ENCODE data around the gene SZT2.

DNA sequence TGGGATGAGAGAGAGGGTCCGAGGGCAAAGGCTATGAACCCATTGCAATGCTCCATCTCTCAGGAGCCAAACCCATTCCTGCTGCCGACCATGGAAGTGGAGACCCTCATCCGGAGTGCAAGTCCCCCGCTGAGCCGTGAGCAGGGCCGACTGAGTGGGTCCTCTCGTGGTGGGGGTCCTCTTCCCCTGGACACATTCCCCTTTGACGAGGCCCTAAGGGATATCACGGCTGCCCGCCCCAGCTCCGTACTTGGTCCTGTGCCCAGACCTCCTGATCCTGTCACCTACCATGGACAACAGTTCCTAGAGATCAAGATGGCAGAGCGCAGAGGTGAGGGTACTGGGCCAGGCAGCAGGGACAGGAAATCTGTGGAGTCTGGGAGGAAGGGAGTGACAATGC is 53.1 kb downstream of the SZT2 start:
- TF ChIP-seq, protein P1, sequence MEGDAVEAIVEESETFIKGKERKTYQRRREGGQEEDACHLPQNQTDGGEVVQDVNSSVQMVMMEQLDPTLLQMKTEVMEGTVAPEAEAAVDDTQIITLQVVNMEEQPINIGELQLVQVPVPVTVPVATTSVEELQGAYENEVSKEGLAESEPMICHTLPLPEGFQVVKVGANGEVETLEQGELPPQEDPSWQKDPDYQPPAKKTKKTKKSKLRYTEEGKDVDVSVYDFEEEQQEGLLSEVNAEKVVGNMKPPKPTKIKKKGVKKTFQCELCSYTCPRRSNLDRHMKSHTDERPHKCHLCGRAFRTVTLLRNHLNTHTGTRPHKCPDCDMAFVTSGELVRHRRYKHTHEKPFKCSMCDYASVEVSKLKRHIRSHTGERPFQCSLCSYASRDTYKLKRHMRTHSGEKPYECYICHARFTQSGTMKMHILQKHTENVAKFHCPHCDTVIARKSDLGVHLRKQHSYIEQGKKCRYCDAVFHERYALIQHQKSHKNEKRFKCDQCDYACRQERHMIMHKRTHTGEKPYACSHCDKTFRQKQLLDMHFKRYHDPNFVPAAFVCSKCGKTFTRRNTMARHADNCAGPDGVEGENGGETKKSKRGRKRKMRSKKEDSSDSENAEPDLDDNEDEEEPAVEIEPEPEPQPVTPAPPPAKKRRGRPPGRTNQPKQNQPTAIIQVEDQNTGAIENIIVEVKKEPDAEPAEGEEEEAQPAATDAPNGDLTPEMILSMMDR (IDR thresholded peaks at IDR 0.05), result no peak
- no peak for TF ChIP-seq POLR2A (IDR thresholded peaks at IDR 0.05)

Data from right lobe of liver (tissue), 4 donors.